Keratinocyte (primary cell): ENCODE measurements around the gene CLSTN3. TPM values are rescaled to one million over a fixed set of nuclear protein-coding genes. Genes with fewer than 3 reads are reported as not detected.

ENCODE experiments used
- DNase-seq: peaks from one replicate; pipeline ENCODE4 v3.0.0-alpha.2; 2011; ENCODE audit warnings: low read depth, missing footprints, low spot score
- FAIRE-seq: peaks from 2 replicates; lab custom pipeline; 2011; peaks lifted over from hg19 to GRCh38; lab: Jason Lieb, UNC
- H2AFZ ChIP-seq: 2 replicates; pipeline ENCODE4 v1.6.0; 2012; ENCODE audit warnings: low read length, control low read depth, inconsistent platforms; ENCODE audit not compliant: control insufficient read depth
- H3K27ac ChIP-seq: 2 replicates; pipeline ENCODE4 v1.5.1; 2011; ENCODE audit warnings: low read length; ENCODE audit not compliant: control insufficient read depth, insufficient read depth
- H3K27me3 ChIP-seq: 3 replicates; pipeline ENCODE4 v1.6.0; 2011; ENCODE audit warnings: low read length; ENCODE audit not compliant: control insufficient read depth, insufficient read depth; ENCODE audit errors: extremely low read depth
- H3K36me3 ChIP-seq, 2 experiments: 2 replicates in 1 of 2; 3 replicates in 1 of 2; pipeline ENCODE4 v1.5.1; 2011; ENCODE audit warnings: low read length in 2 of 2, mild to moderate bottlenecking in 1 of 2; ENCODE audit not compliant: control insufficient read depth in 2 of 2, insufficient read depth in 2 of 2; ENCODE audit errors: extremely low read depth in 1 of 2
- H3K4me1 ChIP-seq: 3 replicates; pipeline ENCODE4 v1.5.1; 2011; ENCODE audit warnings: low read length; ENCODE audit not compliant: control insufficient read depth, insufficient read depth; ENCODE audit errors: extremely low read depth
- H3K4me2 ChIP-seq: 3 replicates; pipeline ENCODE4 v1.6.0; 2011; ENCODE audit warnings: low read depth, low read length; ENCODE audit not compliant: control insufficient read depth, insufficient read depth; ENCODE audit errors: extremely low read depth
- H3K4me3 ChIP-seq, 3 experiments: fragments of 200-600 bp in 1 of 3; sonication (generic) in 1 of 3; 2 replicates in 2 of 3; 3 replicates in 1 of 3; pipeline ENCODE4 v1.5.1; 2011 to 2016; ENCODE audit warnings: low read length in 3 of 3, mild to moderate bottlenecking in 3 of 3, control low read depth in 2 of 3, inconsistent platforms in 1 of 3, low read depth in 1 of 3, mixed read lengths in 1 of 3, mixed run types in 1 of 3, moderate library complexity in 1 of 3; ENCODE audit not compliant: control insufficient read depth in 2 of 3, insufficient read depth in 2 of 3; ENCODE audit errors: extremely low read depth in 1 of 3
- H3K79me2 ChIP-seq: 2 replicates; pipeline ENCODE4 v1.6.0; 2012; ENCODE audit warnings: low read length; ENCODE audit not compliant: control insufficient read depth, insufficient read depth
- H3K9ac ChIP-seq: 3 replicates; pipeline ENCODE4 v1.6.0; 2011; ENCODE audit warnings: low read length; ENCODE audit not compliant: control insufficient read depth, insufficient read depth; ENCODE audit errors: extremely low read depth
- H3K9me1 ChIP-seq: 3 replicates; pipeline ENCODE4 v1.6.0; 2011; ENCODE audit warnings: low read length; ENCODE audit not compliant: control insufficient read depth, insufficient read depth; ENCODE audit errors: extremely low read depth
- H3K9me3 ChIP-seq: 2 replicates; pipeline ENCODE4 v1.5.1; 2012; ENCODE audit warnings: low read depth, low read length; ENCODE audit not compliant: control insufficient read depth
- H4K20me1 ChIP-seq: 3 replicates; pipeline ENCODE4 v1.6.0; 2011; ENCODE audit warnings: low read length; ENCODE audit not compliant: control insufficient read depth, insufficient read depth; ENCODE audit errors: extremely low read depth
- CTCF ChIP-seq, 3 experiments: IDR thresholded peaks in 1 of 3; conservative IDR thresholded peaks in 1 of 3; optimal IDR thresholded peaks in 1 of 3; 2 replicates in 2 of 3; 3 replicates in 1 of 3; pipeline versions ENCODE3 to v1.5.1; 2011; ENCODE audit warnings: low read length in 3 of 3, mild to moderate bottlenecking in 3 of 3, moderate library complexity in 2 of 3, control low read depth in 1 of 3, inconsistent platforms in 1 of 3; ENCODE audit not compliant: insufficient read depth in 2 of 3; ENCODE audit errors: extremely low read depth in 1 of 3
- EZH2 ChIP-seq: IDR thresholded peaks from one replicate; pipeline ENCODE4 v1.6.1; 2012; ENCODE audit warnings: inconsistent platforms, mild to moderate bottlenecking, low read length, moderate library complexity
- dilution Hi-C: fragments of 300-500 bp; cut with MboI; formaldehyde crosslinking; loops from one replicate; pipeline ENCODE4 v1.7.0; 2020; ENCODE audit warnings: low sequenced_read_pairs; ENCODE audit not compliant: extremely low pct_ligation_motif_present
- polyA plus RNA-seq, 5 experiments: library from polyadenylated mRNA; depleted of rRNA in 3 of 5; stranded (reverse) in 3 of 5; stranded (forward) in 1 of 5; unstranded in 1 of 5; fragments of >200 nt; gene quantifications; 1 replicate in 1 of 5; 2 replicates in 3 of 5; 3 replicates in 1 of 5; pipeline versions ENCODE4 v1.2.1 to v1.2.3, GENCODE V29; 2011 to 2012; ENCODE audit warnings: missing spikeins in 2 of 5, low read depth in 1 of 5, low replicate concordance in 1 of 5

The CLSTN3 gene
- polyA plus RNA-seq, 1 donor (not counting 4 experiments of a cell fraction or from before 2014, with no cell fraction given): 12.8 TPM

- TF ChIP-seq EZH2: no peak
- TF ChIP-seq CTCF (optimal IDR thresholded peaks at IDR 0.05 in 1 of 3, IDR thresholded peaks at IDR 0.05 in 1 of 3, conservative IDR thresholded peaks at IDR 0.05 in 1 of 3; ENCODE audit: extremely low read depth in 1 of 3, insufficient read depth in 2 of 3, low read length in 3 of 3): no peak
- H3K79me2 ChIP-seq: no peaks in the 10 kb centered on the region
- peak overlapping the region; percentile 93 for H2AFZ ChIP-seq
- no peak for DNase-seq
- dilution Hi-C loops: no loop called here
- peak overlapping the region; percentile 79 for H3K4me2 ChIP-seq
- FAIRE-seq: no peak
- H3K27ac ChIP-seq: no peak overlapping the region
- peak overlapping the region in 2 of 3 experiments; percentile 61 to 72 for H3K4me3 ChIP-seq
- H4K20me1 ChIP-seq: no peaks in the 10 kb centered on the region
- H3K9me3 ChIP-seq: no peaks in the 10 kb centered on the region
- no peaks in the 10 kb centered on the region for H3K9me1 ChIP-seq
- peaks cover 0 to 1% of the 10 kb centered on the region in 2 experiments for H3K36me3 ChIP-seq
- H3K4me1 ChIP-seq: peaks cover 6% of the 10 kb centered on the region
- no peaks in the 10 kb centered on the region for H3K27me3 ChIP-seq
- peak overlapping the region; percentile 61 for H3K9ac ChIP-seq
Measured at GRCh38 chr12:7091660-7092228, 38.4 kb upstream of the CLSTN3 start.

- Histone ChIP-seq H3K4me2 (peak within 1 kb of the TSS; percentile 79), H2AFZ (peak within 1 kb of the TSS; percentile 93), H3K79me2 (no peaks in the 10 kb centered on the region), H3K36me3 (peaks cover 0 to 2% of the 10 kb centered on the region in 2 experiments), H3K27me3 (no peaks in the 10 kb centered on the region), H3K4me1 (peaks cover 6% of the 10 kb centered on the region), H3K9me1 (no peaks in the 10 kb centered on the region), H3K9ac (peak within 1 kb of the TSS; percentile 61), H3K9me3 (no peaks in the 10 kb centered on the region), H4K20me1 (no peaks in the 10 kb centered on the region), H3K27ac (no peak within 1 kb of the TSS), H3K4me3 (peak within 1 kb of the TSS in 2 of 3 experiments; percentile 61 to 72)
- dilution Hi-C loops: no loop called here
- DNase-seq (no peak), FAIRE-seq (peak; percentile 62)
- TF ChIP-seq EZH2: no peak
- TF ChIP-seq CTCF (optimal IDR thresholded peaks at IDR 0.05 in 1 of 3, IDR thresholded peaks at IDR 0.05 in 1 of 3, conservative IDR thresholded peaks at IDR 0.05 in 1 of 3; ENCODE audit: extremely low read depth in 1 of 3, insufficient read depth in 2 of 3, low read length in 3 of 3): peak; percentile 71 to 84 (median 77)
Measured at GRCh38 chr12:7092229-7092985, 37.8 kb upstream of the CLSTN3 start, which contains the start of gene C1R. TSS of gene C1R (minus strand) at chr12:7092445. CDS start at chr12:7092388, 57 bp downstream.
